Measurements from ENCODE around the gene SERPINE2.
A peak's percentile ranks its signal among the peaks of the same experiment; 100 is the strongest.

SERPINE2 gene

GRCh38 chr2:223937535-223937934, 101.6 kb downstream of the SERPINE2 start:
- no peak for DNase-seq

GRCh38 chr2:223936862-223937326, 102.2 kb downstream of the SERPINE2 start:
- DNase-seq, result no peak

GRCh38 chr2:223935459-223936125, 103.5 kb downstream of the SERPINE2 start:
- DNase-seq, result no peak

GRCh38 chr2:223934870-223935269, 104.2 kb downstream of the SERPINE2 start:
- no peak for DNase-seq

- no peak for DNase-seq
Observed at GRCh38 chr2:223932816-223933800, 106.0 kb downstream of the SERPINE2 start.

- peak in 1 of 2 donors; percentile 26 for DNase-seq
Observed at GRCh38 chr2:223930103-223930976, 108.7 kb downstream of the SERPINE2 start.

- DNase-seq, result peak in 1 of 2 donors; percentile 46
Observed at GRCh38 chr2:223929571-223930102, 109.4 kb downstream of the SERPINE2 start.

GRCh38 chr2:223928113-223929006, 110.7 kb downstream of the SERPINE2 start:
- no peak for DNase-seq

- no peak for DNase-seq
Observed at GRCh38 chr2:223925106-223925505, 114.0 kb downstream of the SERPINE2 start.

All from CD4-positive, alpha-beta T cell treated with Interleukin-1 beta for 1 hour (primary cell).